ENCODE data around the gene NOX4. TPM values are rescaled to one million over a fixed set of nuclear protein-coding genes. Genes with fewer than 3 reads are reported as not detected.
"Not testable (repeated sequence)": the region's sequence is repeated elsewhere in the genome, so short reads cannot be mapped to it uniquely, and the experiment has no call there.

NOX4 gene
- total RNA-seq, 1 donor from 2014 or later, result 3.7 TPM

GRCh38 chr11:89405629-89406028, 85.5 kb downstream of the NOX4 start:
- H3K27me3 Mint-ChIP-seq, result no peaks in the 10 kb centered on the region
- H3K36me3 Mint-ChIP-seq, result no peaks in the 10 kb centered on the region
- H3K4me1 Mint-ChIP-seq (ENCODE audit: unreplicated experiment), result no peaks in the 10 kb centered on the region
- peak; percentile 44 for TF ChIP-seq CTCF (conservative IDR thresholded peaks at IDR 0.05)
- no peak overlapping the region for H3K4me3 Mint-ChIP-seq
- DNase-seq (ENCODE audit: extremely low spot score, unreplicated experiment), result no peak
- H3K9me3 Mint-ChIP-seq, result no peaks in the 10 kb centered on the region
- H3K27ac Mint-ChIP-seq, result no peak overlapping the region

GRCh38 chr11:89391654-89392053, 99.5 kb downstream of the NOX4 start:
- not testable (repeated sequence) for H3K4me3 Mint-ChIP-seq; DNase-seq (ENCODE audit: extremely low spot score, unreplicated experiment); H3K36me3 Mint-ChIP-seq; H3K4me1 Mint-ChIP-seq (ENCODE audit: unreplicated experiment); H3K27ac Mint-ChIP-seq; H3K9me3 Mint-ChIP-seq; H3K27me3 Mint-ChIP-seq

- not testable (repeated sequence) for H3K27me3 Mint-ChIP-seq; H3K4me1 Mint-ChIP-seq (ENCODE audit: unreplicated experiment); H3K36me3 Mint-ChIP-seq; H3K4me3 Mint-ChIP-seq; H3K9me3 Mint-ChIP-seq; DNase-seq (ENCODE audit: extremely low spot score, unreplicated experiment); H3K27ac Mint-ChIP-seq
Observed at GRCh38 chr11:89387501-89387900, 103.7 kb downstream of the NOX4 start.

- not testable (repeated sequence) for H3K27ac Mint-ChIP-seq; DNase-seq (ENCODE audit: extremely low spot score, unreplicated experiment); H3K4me1 Mint-ChIP-seq (ENCODE audit: unreplicated experiment); H3K4me3 Mint-ChIP-seq; H3K27me3 Mint-ChIP-seq; H3K36me3 Mint-ChIP-seq; H3K9me3 Mint-ChIP-seq
Observed at GRCh38 chr11:89382986-89383385, 108.2 kb downstream of the NOX4 start.

- H3K4me1 Mint-ChIP-seq (ENCODE audit: unreplicated experiment), result peaks cover 10% of the 10 kb centered on the region
- no peak for TF ChIP-seq CTCF (conservative IDR thresholded peaks at IDR 0.05)
- peaks cover 4% of the 10 kb centered on the region for H3K9me3 Mint-ChIP-seq
- peak overlapping the region; percentile 91 for H3K27ac Mint-ChIP-seq
- no peaks in the 10 kb centered on the region for H3K36me3 Mint-ChIP-seq
- H3K27me3 Mint-ChIP-seq, result no peaks in the 10 kb centered on the region
- DNase-seq (ENCODE audit: extremely low spot score, unreplicated experiment), result no peak
- H3K4me3 Mint-ChIP-seq, result peak overlapping the region; percentile 70
Observed at GRCh38 chr11:89381094-89381493, 110.1 kb downstream of the NOX4 start.

GRCh38 chr11:89379976-89380771, 111.0 kb downstream of the NOX4 start:
- DNase-seq (ENCODE audit: extremely low spot score, unreplicated experiment); H3K27me3 Mint-ChIP-seq; H3K4me1 Mint-ChIP-seq (ENCODE audit: unreplicated experiment); H3K9me3 Mint-ChIP-seq; H3K36me3 Mint-ChIP-seq: not testable (repeated sequence)
- Mint-ChIP-seq H3K4me3 (peak overlapping the region; percentile 70), H3K27ac (peak overlapping the region; percentile 91)

- H3K9me3 Mint-ChIP-seq; H3K4me3 Mint-ChIP-seq; H3K4me1 Mint-ChIP-seq (ENCODE audit: unreplicated experiment); H3K36me3 Mint-ChIP-seq; DNase-seq (ENCODE audit: extremely low spot score, unreplicated experiment); H3K27ac Mint-ChIP-seq; H3K27me3 Mint-ChIP-seq: not testable (repeated sequence)
Observed at GRCh38 chr11:89378986-89379385, 112.2 kb downstream of the NOX4 start.

GRCh38 chr11:89369356-89369755, 121.8 kb downstream of the NOX4 start:
- H3K27me3 Mint-ChIP-seq; H3K4me3 Mint-ChIP-seq; H3K4me1 Mint-ChIP-seq (ENCODE audit: unreplicated experiment); H3K9me3 Mint-ChIP-seq; H3K36me3 Mint-ChIP-seq; DNase-seq (ENCODE audit: extremely low spot score, unreplicated experiment); H3K27ac Mint-ChIP-seq: not testable (repeated sequence)

- H3K36me3 Mint-ChIP-seq; DNase-seq (ENCODE audit: extremely low spot score, unreplicated experiment); H3K27me3 Mint-ChIP-seq; H3K9me3 Mint-ChIP-seq; H3K4me3 Mint-ChIP-seq; H3K4me1 Mint-ChIP-seq (ENCODE audit: unreplicated experiment); H3K27ac Mint-ChIP-seq: not testable (repeated sequence)
Observed at GRCh38 chr11:89364856-89365255, 126.3 kb downstream of the NOX4 start.
